ENCODE measurements around the gene CCT8.

- TF ChIP-seq, protein P1, sequence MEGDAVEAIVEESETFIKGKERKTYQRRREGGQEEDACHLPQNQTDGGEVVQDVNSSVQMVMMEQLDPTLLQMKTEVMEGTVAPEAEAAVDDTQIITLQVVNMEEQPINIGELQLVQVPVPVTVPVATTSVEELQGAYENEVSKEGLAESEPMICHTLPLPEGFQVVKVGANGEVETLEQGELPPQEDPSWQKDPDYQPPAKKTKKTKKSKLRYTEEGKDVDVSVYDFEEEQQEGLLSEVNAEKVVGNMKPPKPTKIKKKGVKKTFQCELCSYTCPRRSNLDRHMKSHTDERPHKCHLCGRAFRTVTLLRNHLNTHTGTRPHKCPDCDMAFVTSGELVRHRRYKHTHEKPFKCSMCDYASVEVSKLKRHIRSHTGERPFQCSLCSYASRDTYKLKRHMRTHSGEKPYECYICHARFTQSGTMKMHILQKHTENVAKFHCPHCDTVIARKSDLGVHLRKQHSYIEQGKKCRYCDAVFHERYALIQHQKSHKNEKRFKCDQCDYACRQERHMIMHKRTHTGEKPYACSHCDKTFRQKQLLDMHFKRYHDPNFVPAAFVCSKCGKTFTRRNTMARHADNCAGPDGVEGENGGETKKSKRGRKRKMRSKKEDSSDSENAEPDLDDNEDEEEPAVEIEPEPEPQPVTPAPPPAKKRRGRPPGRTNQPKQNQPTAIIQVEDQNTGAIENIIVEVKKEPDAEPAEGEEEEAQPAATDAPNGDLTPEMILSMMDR (IDR thresholded peaks at IDR 0.05) = no peak
- TF ChIP-seq ZNF138 (CRISPR knock-in tag; conservative IDR thresholded peaks at IDR 0.05) = no peak
- TF ChIP-seq NR2C2 (CRISPR knock-in tag; IDR thresholded peaks at IDR 0.05) = no peak
- TF ChIP-seq JUN (CRISPR knock-in tag; IDR thresholded peaks at IDR 0.05) = no peak
- TF ChIP-seq GABPB1 (CRISPR knock-in tag; IDR thresholded peaks at IDR 0.05) = no peak
- no peak for TF ChIP-seq FOXJ3 (CRISPR knock-in tag; IDR thresholded peaks at IDR 0.05; ENCODE audit: borderline replicate concordance)
- no peak for TF ChIP-seq NFYB (CRISPR knock-in tag; conservative IDR thresholded peaks at IDR 0.05; ENCODE audit: low read depth)
- TF ChIP-seq MAX (CRISPR knock-in tag; IDR thresholded peaks at IDR 0.05) = no peak
- no peak for TF ChIP-seq TCF7 (CRISPR knock-in tag; IDR thresholded peaks at IDR 0.05; ENCODE audit: low read depth)
Observed at GRCh38 chr21:29022166-29022565, 51.3 kb downstream of the CCT8 start.

Data from WTC11 (cell line).